K562 (cell line): ENCODE results near the gene DPH7. TPM values are rescaled to one million over a fixed set of nuclear protein-coding genes. Genes with fewer than 3 reads are reported as not detected.

Source experiments
- ARNT ChIP-seq, 2 experiments: fragments of 450-650 bp; IDR thresholded peaks; 2 replicates each; pipeline ENCODE4 v1.6.1; 2016; ENCODE audit warnings: mild to moderate bottlenecking in 1 of 2
- BRCA1 ChIP-seq, 2 experiments: fragments of 450-650 bp in 1 of 2; sonication (generic) in 1 of 2; formaldehyde crosslinking in 1 of 2; IDR thresholded peaks; 2 replicates each; pipeline versions ENCODE4 v1.5.0 to v1.6.1; 2017 to 2020; ENCODE audit warnings: mild to moderate bottlenecking in 1 of 2, missing genetic modification reagents in 1 of 2
- BRF1 ChIP-seq: IDR thresholded peaks from 3 replicates; pipeline ENCODE4 v1.6.1; 2011; ENCODE audit warnings: borderline replicate concordance, mild to moderate bottlenecking; ENCODE audit not compliant: insufficient read length; ENCODE audit errors: extremely low read depth
- CREB3 ChIP-seq: fragments of 450-650 bp; conservative IDR thresholded peaks from 2 replicates; pipeline ENCODE4 v1.6.1; 2016; ENCODE audit warnings: missing genetic modification characterization, low read depth, mild to moderate bottlenecking, missing compliant biosample characterization, moderate library complexity
- EWSR1 ChIP-seq: fragments of 450-650 bp; IDR thresholded peaks from 2 replicates; pipeline ENCODE4 v1.6.1; 2018; ENCODE audit warnings: borderline replicate concordance, mild to moderate bottlenecking, low read depth, moderate library complexity; ENCODE audit not compliant: partially characterized antibody
- FOXJ2 ChIP-seq: fragments of 200-800 bp; sonication (Bioruptor generic); IDR thresholded peaks from 2 replicates; pipeline ENCODE4 v1.6.1; 2016; ENCODE audit warnings: missing genetic modification characterization, missing compliant biosample characterization
- HDAC6 ChIP-seq: IDR thresholded peaks from 2 replicates; pipeline ENCODE4 v1.6.1; 2012; ENCODE audit warnings: low read depth, mild to moderate bottlenecking, control low read depth, inconsistent platforms, low read length, moderate library complexity
- MED1 ChIP-seq: sonication (generic); formaldehyde crosslinking; IDR thresholded peaks from 2 replicates; pipeline ENCODE4 v1.8.1; 2023; ENCODE audit warnings: missing genetic modification reagents, borderline replicate concordance
- PHB ChIP-seq: fragments of 250-450 bp; sonication (Bioruptor Pico); IDR thresholded peaks from 2 replicates; pipeline ENCODE4 v1.5.0; 2021
- PHF20 ChIP-seq: fragments of 450-650 bp; IDR thresholded peaks from 2 replicates; pipeline ENCODE4 v1.6.1; 2018; ENCODE audit not compliant: partially characterized antibody
- PTBP1 ChIP-seq: fragments of 200-400 bp; formaldehyde crosslinking; IDR thresholded peaks from 2 replicates; pipeline ENCODE4 v1.6.1; 2017; ENCODE audit warnings: low read depth, low read length
- RHOXF2B ChIP-seq: fragments of 250-450 bp; sonication (Bioruptor Pico); conservative IDR thresholded peaks from 2 replicates; pipeline ENCODE4 v1.5.1; 2021
- THAP7 ChIP-seq: fragments of 250-450 bp; sonication (Bioruptor Pico); IDR thresholded peaks from 2 replicates; pipeline ENCODE4 v1.5.0; 2021
- THRA ChIP-seq: fragments of 450-650 bp; IDR thresholded peaks from 2 replicates; pipeline ENCODE4 v1.6.1; 2017; ENCODE audit warnings: mild to moderate bottlenecking, moderate library complexity
- ZBTB33 ChIP-seq: sonication (generic); formaldehyde crosslinking; IDR thresholded peaks from 2 replicates; pipeline ENCODE4 v1.8.1; 2023; ENCODE audit warnings: mild to moderate bottlenecking, missing genetic modification reagents
- ZC3H8 ChIP-seq: fragments of 450-650 bp; IDR thresholded peaks from 2 replicates; pipeline ENCODE4 v1.6.1; 2017
- ZNF316 ChIP-seq: fragments of 450-650 bp; IDR thresholded peaks from 2 replicates; pipeline ENCODE4 v1.6.1; 2016
- ZNF57 ChIP-seq: fragments of 450-650 bp; formaldehyde crosslinking; IDR thresholded peaks from 2 replicates; pipeline ENCODE4 v1.4.0; 2020; ENCODE audit warnings: mild to moderate bottlenecking, moderate library complexity
- ZNF655 ChIP-seq: fragments of 250-450 bp; sonication (Bioruptor Pico); IDR thresholded peaks from 2 replicates; pipeline ENCODE4 v1.5.0; 2021
- ZNF75A ChIP-seq: fragments of 450-650 bp; formaldehyde crosslinking; IDR thresholded peaks from 2 replicates; pipeline ENCODE4 v1.4.0; 2020; ENCODE audit warnings: mild to moderate bottlenecking
- ZZZ3 ChIP-seq: fragments of 450-650 bp; IDR thresholded peaks from 2 replicates; pipeline ENCODE4 v1.6.1; 2016; ENCODE audit warnings: antibody characterized with exemption, mild to moderate bottlenecking, moderate library complexity
- polyA plus RNA-seq, 8 experiments: library from polyadenylated mRNA; depleted of rRNA in 4 of 8; stranded (reverse) in 5 of 8; unstranded in 3 of 8; fragments of >200 nt; fragmentation: Nextera tagmentation in 2 of 8; fragmentation: Illumina TruSeq in 1 of 8; extraction: Ambion mirVana in 2 of 8; extraction: Trizol in 1 of 8; gene quantifications; 2 replicates each; pipeline versions ENCODE4 v1.2.1 to v1.2.3, GENCODE V29; 2011 to 2014; ENCODE audit warnings: inconsistent platforms in 1 of 8, missing spikeins in 1 of 8
- total RNA-seq, 7 experiments: library from RNA; depleted of rRNA in 6 of 7; stranded (reverse); fragments of >200 nt in 6 of 7; fragmentation: Illumina TruSeq in 2 of 7; extraction: Trizol in 2 of 7; gene quantifications; 2 replicates each; pipeline versions ENCODE4 v1.2.1 to v1.2.3, GENCODE V29; 2011 to 2021; ENCODE audit warnings: low replicate concordance in 1 of 7

Gene DPH7
- total and polyA plus RNA-seq, 9 of the 15 experiments (the other 6 are each of a cell fraction or from before 2014, with no cell fraction given): 13.9 to 68.6 (median 41.3) TPM

GRCh38 chr9:137590469-137591383, 12.0 kb upstream of the DPH7 start, which contains the start of gene ZMYND19 (continued):
- TF ChIP-seq ZBTB33 (CRISPR knock-in tag) (0 out of 2 replicates have a peak, but pooled peaks have one; percentile 23), BRF1 (no peak), PTBP1 (no peak), HDAC6 (no peak), ZZZ3 (no peak), MED1 (CRISPR knock-in tag) (no peak), PHF20 (no peak), ZNF316 (peak; percentile 60), RHOXF2B (CRISPR knock-in tag) (no peak), ARNT (IDR thresholded peaks at IDR 0.05) (no peak), ZNF655 (no peak), ZNF75A (CRISPR knock-in tag) (no peak), FOXJ2 (tag) (no peak), BRCA1 (IDR thresholded peaks at IDR 0.05) (no peak), BRCA1 (CRISPR knock-in tag; IDR thresholded peaks at IDR 0.05) (no peak), ZNF57 (no peak), PHB (CRISPR knock-in tag) (no peak), EWSR1 (no peak), CREB3 (tag) (no peak), ZC3H8 (no peak), THRA (no peak), THAP7 (CRISPR knock-in tag) (no peak)
